Glutamatergic neuron (in vitro differentiated cells): ENCODE data around the gene ADSL. TPM values are rescaled to one million over a fixed set of nuclear protein-coding genes. Genes with fewer than 3 reads are reported as not detected.

ENCODE experiments used
- DNase-seq: peaks from one replicate; pipeline ENCODE4 v3.0.0; 2022
- H3K27ac Mint-ChIP-seq: one replicate; pipeline ENCODE4 v1.8.0; 2020; ENCODE audit warnings: mild to moderate bottlenecking, mixed read lengths, inconsistent platforms; ENCODE audit not compliant: unreplicated experiment
- H3K27me3 Mint-ChIP-seq: one replicate; pipeline ENCODE4 v1.8.0; 2020; ENCODE audit warnings: mild to moderate bottlenecking, moderate library complexity, mixed read lengths, inconsistent platforms; ENCODE audit not compliant: unreplicated experiment
- H3K36me3 Mint-ChIP-seq: one replicate; pipeline ENCODE4 v1.8.0; 2020; ENCODE audit warnings: mild to moderate bottlenecking, mixed read lengths, inconsistent platforms; ENCODE audit not compliant: unreplicated experiment
- H3K4me1 Mint-ChIP-seq: one replicate; pipeline ENCODE4 v1.8.0; 2020; ENCODE audit warnings: mild to moderate bottlenecking, low read depth, mixed read lengths, inconsistent platforms; ENCODE audit not compliant: unreplicated experiment
- H3K4me3 Mint-ChIP-seq: one replicate; pipeline ENCODE4 v1.8.0; 2020; ENCODE audit warnings: mild to moderate bottlenecking, mixed read lengths, inconsistent platforms; ENCODE audit not compliant: unreplicated experiment
- H3K9me3 Mint-ChIP-seq: one replicate; pipeline ENCODE4 v1.8.0; 2020; ENCODE audit warnings: mild to moderate bottlenecking, moderate library complexity, mixed read lengths, inconsistent platforms; ENCODE audit not compliant: unreplicated experiment
- total RNA-seq: library from RNA; stranded (reverse); fragmentation: NEBNext Ultra II Directional; extraction: Animal tissue kit (Norgen Biotek cat#: 25700); gene quantifications from one replicate; pipeline ENCODE4 v1.2.1, GENCODE V29; 2021; ENCODE audit not compliant: unreplicated experiment
- TF ChIP-seq, protein P1 (sequence below): fragments of 200-600 bp; sonication (generic); IDR thresholded peaks from one replicate; pipeline ENCODE4 v1.5.0; 2021; ENCODE audit not compliant: partially characterized antibody, unreplicated experiment

ADSL gene
- total RNA-seq, 1 donor from 2014 or later = 62.3 TPM

DNA sequence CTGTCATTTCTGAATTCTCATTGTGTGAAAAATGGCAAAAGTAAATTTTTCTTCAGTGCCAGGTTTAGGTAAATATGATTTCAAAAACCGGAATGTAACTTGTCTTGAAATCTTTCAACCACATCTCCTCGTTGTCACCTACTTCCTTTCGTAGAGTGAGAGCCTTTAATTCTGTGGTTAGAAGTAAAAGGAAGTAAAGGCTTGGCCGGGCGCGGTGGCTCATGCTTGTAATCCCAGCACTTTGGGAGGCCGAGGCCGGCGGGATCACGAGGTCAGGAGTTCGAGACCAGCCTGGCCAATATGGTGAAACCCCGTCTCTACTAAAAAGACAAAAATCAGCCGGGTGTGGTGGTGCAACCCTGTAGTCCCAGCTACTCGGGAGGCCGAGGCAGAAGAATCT, 53.9 kb downstream of the ADSL start:
- H3K4me3 Mint-ChIP-seq = no peak overlapping the region
- peaks cover 10% of the 10 kb centered on the region for H3K36me3 Mint-ChIP-seq
- peaks cover 12% of the 10 kb centered on the region for H3K27me3 Mint-ChIP-seq
- DNase-seq = no peak
- TF ChIP-seq, protein P1, sequence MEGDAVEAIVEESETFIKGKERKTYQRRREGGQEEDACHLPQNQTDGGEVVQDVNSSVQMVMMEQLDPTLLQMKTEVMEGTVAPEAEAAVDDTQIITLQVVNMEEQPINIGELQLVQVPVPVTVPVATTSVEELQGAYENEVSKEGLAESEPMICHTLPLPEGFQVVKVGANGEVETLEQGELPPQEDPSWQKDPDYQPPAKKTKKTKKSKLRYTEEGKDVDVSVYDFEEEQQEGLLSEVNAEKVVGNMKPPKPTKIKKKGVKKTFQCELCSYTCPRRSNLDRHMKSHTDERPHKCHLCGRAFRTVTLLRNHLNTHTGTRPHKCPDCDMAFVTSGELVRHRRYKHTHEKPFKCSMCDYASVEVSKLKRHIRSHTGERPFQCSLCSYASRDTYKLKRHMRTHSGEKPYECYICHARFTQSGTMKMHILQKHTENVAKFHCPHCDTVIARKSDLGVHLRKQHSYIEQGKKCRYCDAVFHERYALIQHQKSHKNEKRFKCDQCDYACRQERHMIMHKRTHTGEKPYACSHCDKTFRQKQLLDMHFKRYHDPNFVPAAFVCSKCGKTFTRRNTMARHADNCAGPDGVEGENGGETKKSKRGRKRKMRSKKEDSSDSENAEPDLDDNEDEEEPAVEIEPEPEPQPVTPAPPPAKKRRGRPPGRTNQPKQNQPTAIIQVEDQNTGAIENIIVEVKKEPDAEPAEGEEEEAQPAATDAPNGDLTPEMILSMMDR = no peak
- peaks cover 25% of the 10 kb centered on the region for H3K4me1 Mint-ChIP-seq
- peaks cover 26% of the 10 kb centered on the region for H3K9me3 Mint-ChIP-seq
- peak overlapping the region; percentile 62 for H3K27ac Mint-ChIP-seq

DNA sequence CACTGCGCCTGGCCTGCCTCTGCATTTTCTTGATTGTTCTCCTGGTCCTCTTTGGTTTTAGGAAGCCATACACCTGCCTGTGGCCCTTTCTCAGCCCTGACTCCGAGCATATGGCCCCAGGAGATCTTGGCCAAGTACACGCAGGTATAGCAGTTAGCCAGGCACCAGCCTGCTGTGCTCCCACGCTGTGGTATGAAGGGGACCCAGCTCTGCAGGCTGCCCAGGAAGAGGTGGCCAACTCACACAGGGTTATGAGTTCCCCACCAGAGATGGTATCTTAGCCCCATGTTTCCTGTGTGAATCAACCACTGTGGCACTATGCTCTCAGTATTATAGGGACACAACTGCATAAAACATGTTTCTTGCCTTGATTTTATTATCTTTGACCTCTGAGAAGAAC, 55.2 kb downstream of the ADSL start:
- H3K27me3 Mint-ChIP-seq = peaks cover 10% of the 10 kb centered on the region

DNA sequence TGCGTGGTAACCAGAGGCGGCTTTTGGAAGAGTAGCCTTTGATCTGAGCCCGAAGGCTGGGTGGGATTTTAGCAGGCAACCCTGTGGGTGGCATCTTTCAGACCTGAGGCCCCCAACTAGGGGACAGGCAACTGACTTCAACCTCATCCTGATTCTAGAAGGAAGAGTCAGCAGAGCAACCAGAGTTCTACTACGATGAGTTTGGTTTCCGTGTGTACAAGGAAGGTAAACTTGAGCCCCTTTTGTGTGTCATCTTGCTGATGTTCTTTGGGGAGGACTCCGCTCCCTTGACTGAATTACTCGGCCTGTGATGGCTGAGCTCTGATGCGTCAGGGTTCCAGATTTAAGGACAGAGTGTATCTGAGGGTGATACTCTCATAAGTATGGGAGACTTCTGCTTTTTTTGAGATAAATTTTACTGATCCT, 55.7 kb downstream of the ADSL start:
- Mint-ChIP-seq H3K9me3 (peaks cover 26% of the 10 kb centered on the region), H3K4me3 (no peak overlapping the region), H3K36me3 (peaks cover 10% of the 10 kb centered on the region), H3K27ac (no peak overlapping the region), H3K4me1 (peaks cover 18% of the 10 kb centered on the region), H3K27me3 (peaks cover 10% of the 10 kb centered on the region)
- TF ChIP-seq, protein P1 = no peak
- DNase-seq = no peak

More for the DNA sequence above, 55.2 kb downstream of the ADSL start:
- peaks cover 10% of the 10 kb centered on the region for H3K36me3 Mint-ChIP-seq
- TF ChIP-seq, protein P1 = no peak
- H3K4me1 Mint-ChIP-seq = peaks cover 22% of the 10 kb centered on the region
- no peak overlapping the region for H3K27ac Mint-ChIP-seq
- DNase-seq = no peak
- H3K9me3 Mint-ChIP-seq = peaks cover 26% of the 10 kb centered on the region
- no peak overlapping the region for H3K4me3 Mint-ChIP-seq

DNA sequence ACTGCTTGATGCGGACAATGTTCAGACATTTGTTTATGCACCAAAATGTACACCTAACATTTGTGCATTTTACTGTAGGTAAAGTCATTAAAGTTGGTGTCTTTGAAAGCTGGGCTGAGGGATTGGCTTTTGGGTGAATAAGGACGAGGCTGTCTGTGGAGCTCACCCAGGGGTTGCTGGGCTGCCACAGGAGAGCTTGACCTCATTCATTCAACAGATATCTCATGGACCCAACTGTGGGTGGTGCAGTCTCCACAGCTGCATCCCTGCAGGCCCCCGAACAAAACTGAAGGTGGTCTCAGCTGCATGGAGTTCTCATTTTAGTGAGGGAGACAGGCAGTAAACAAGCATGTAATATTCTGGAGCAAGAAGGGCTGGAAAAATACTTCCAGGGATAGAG, 56.8 kb downstream of the ADSL start:
- TF ChIP-seq, protein P1 = no peak
- Mint-ChIP-seq H3K4me1 (peaks cover 11% of the 10 kb centered on the region), H3K4me3 (no peak overlapping the region), H3K27me3 (peaks cover 17% of the 10 kb centered on the region), H3K36me3 (peaks cover 10% of the 10 kb centered on the region), H3K9me3 (peaks cover 22% of the 10 kb centered on the region), H3K27ac (peak overlapping the region; percentile 29)
- DNase-seq = no peak

DNA sequence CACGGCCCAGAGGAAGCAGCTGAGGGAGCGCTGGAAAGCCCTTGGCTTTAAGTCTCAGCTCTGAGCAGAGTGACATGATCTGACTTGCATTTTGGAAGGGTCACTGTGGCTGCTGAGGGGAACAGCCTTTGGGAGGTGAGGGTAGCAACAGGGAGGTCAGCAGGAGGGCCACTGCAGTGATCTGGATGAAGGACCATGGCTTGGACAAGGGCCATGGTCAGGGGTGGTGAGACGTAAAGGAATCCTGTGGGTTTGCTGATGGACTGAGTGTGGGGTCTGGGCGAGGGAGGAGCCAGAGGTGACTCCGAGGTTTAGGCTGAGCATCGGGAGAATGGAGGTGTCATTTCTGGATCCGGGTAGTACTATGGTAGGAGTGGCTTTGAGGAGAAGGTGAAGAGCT, 57.4 kb downstream of the ADSL start:
- peak overlapping the region; percentile 6 for H3K27ac Mint-ChIP-seq

More for the DNA sequence above, 57.4 kb downstream of the ADSL start:
- DNase-seq = no peak
- H3K36me3 Mint-ChIP-seq = peaks cover 10% of the 10 kb centered on the region
- H3K27me3 Mint-ChIP-seq = peaks cover 21% of the 10 kb centered on the region
- peaks cover 8% of the 10 kb centered on the region for H3K4me1 Mint-ChIP-seq
- TF ChIP-seq, protein P1 = no peak
- H3K9me3 Mint-ChIP-seq = peaks cover 22% of the 10 kb centered on the region
- H3K4me3 Mint-ChIP-seq = no peak overlapping the region
